Esophagus squamous epithelium (tissue), 5 donors: ENCODE results near the gene FCGR3A. TPM values are rescaled to one million over a fixed set of nuclear protein-coding genes. Genes with fewer than 3 reads are reported as not detected.
"Not testable (repeated sequence)": the region's sequence is repeated elsewhere in the genome, so short reads cannot be mapped to it uniquely, and the experiment has no call there.

Experiments used
- DNase-seq: peaks from one replicate; lab custom pipeline; 2025; lab: John Stamatoyannopoulos, UW
- H3K27ac ChIP-seq, 4 donors: fragments of 200-600 bp; sonication (generic); one replicate each; pipeline ENCODE4 v1.5.1; 2016 to 2019; ENCODE audit warnings: mild to moderate bottlenecking in 1 of 4
- H3K27me3 ChIP-seq, 4 donors: fragments of 200-600 bp; sonication (generic); 1 replicate in 3 of 4; 2 replicates in 1 of 4; pipeline versions ENCODE4 v1.5.1 to v1.6.0; 2017 to 2021; ENCODE audit warnings: antibody characterized with exemption in 1 of 4
- H3K36me3 ChIP-seq, 3 donors: fragments of 200-600 bp; sonication (generic); one replicate each; pipeline ENCODE4 v1.5.1; 2016 to 2019
- H3K4me1 ChIP-seq, 3 donors: fragments of 200-600 bp; sonication (generic); one replicate each; pipeline ENCODE4 v1.5.1; 2017 to 2019
- H3K4me3 ChIP-seq, 4 donors: fragments of 200-600 bp; sonication (generic); 1 replicate in 3 of 4; 2 replicates in 1 of 4; pipeline ENCODE4 v1.5.1; 2016 to 2019; ENCODE audit warnings: mild to moderate bottlenecking in 2 of 4, moderate library complexity in 1 of 4
- H3K9me3 ChIP-seq, 3 donors: fragments of 200-600 bp; sonication (generic); one replicate each; pipeline ENCODE4 v1.5.1; 2016 to 2019
- POLR2A ChIP-seq, 4 donors: fragments of 450-650 bp; IDR thresholded peaks; one replicate each; pipeline ENCODE4 v1.6.1; 2017; ENCODE audit warnings: antibody characterized with exemption in 4 of 4, mild to moderate bottlenecking in 4 of 4, moderate library complexity in 3 of 4
- WGBS, 2 donors: methylation state at CpG; one replicate each; pipeline ENCODE4 v1.1.5; 2018; 5-methylcytosine and 5-hydroxymethylcytosine counted together
- intact Hi-C: fragments of 100-400 bp; cut with DNase I; formaldehyde crosslinking; loops from one replicate; pipeline ENCODE4 v1.15.0; 2022
- total RNA-seq, 4 donors: library from RNA; depleted of rRNA; stranded (reverse); fragments of >200 nt; gene quantifications; one replicate each; pipeline ENCODE4 v1.1.0, GENCODE V29; 2016
- TF ChIP-seq, protein P1 (sequence below), 6 experiments: fragments of 450-650 bp in 4 of 6; fragments of 200-600 bp in 2 of 6; sonication (generic) in 2 of 6; IDR thresholded peaks; one replicate each; pipeline ENCODE4 v1.5.1; 2016 to 2019; ENCODE audit warnings: antibody characterized with exemption in 6 of 6, mild to moderate bottlenecking in 4 of 6, moderate library complexity in 4 of 6
- donor health status: DM: yes; HTN: yes; CAD: no.

Gene FCGR3A
- total RNA-seq: 10 to 100 TPM in 1 of 4 donors, 1 to 10 TPM in 2, under 1 TPM in 1; 0.23 to 15.5 (median 1.9) TPM

DNA sequence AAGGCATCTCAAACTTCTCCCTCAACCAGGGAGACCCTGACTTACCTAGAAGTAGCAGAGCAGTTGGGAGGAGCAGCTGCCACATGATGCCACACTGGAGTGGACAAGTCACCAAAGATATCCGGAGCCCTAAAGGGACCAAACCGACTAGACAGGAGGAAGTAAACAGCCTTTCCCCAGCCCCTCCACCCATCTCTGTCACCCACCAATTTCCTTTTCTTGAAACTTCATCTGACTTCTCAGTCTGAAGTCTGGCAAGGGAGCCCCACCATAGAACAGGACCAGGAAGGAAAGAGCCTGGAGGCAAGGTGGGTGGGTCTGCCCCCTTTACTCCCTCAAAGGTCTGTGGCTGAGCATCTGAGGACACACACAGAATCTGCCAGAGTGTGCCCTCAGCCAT lies at the start of gene FCGR3A:
Gene FCGR3A, minus strand, starts transcription at position 167 of the 400 bp plus-strand sequence. Its CDS starts 82 bp downstream, at position 85.
- WGBS, 2 donors: 58 to 60% methylated on average over 2 of the region's 2 CpGs
- Histone ChIP-seq H3K27ac (peak within 1 kb of the TSS in 1 of 4 donors; percentile 55), H3K4me1 (no peaks in the 10 kb centered on the region), H3K4me3 (peak within 1 kb of the TSS in 1 of 4 donors; percentile 4), H3K27me3 (peaks cover 0 to 5% (median 0%) of the 10 kb centered on the region in 4 donors), H3K9me3 (no peaks in the 10 kb centered on the region), H3K36me3 (no peaks in the 10 kb centered on the region)
- no peak for DNase-seq
- TF ChIP-seq, protein P1, sequence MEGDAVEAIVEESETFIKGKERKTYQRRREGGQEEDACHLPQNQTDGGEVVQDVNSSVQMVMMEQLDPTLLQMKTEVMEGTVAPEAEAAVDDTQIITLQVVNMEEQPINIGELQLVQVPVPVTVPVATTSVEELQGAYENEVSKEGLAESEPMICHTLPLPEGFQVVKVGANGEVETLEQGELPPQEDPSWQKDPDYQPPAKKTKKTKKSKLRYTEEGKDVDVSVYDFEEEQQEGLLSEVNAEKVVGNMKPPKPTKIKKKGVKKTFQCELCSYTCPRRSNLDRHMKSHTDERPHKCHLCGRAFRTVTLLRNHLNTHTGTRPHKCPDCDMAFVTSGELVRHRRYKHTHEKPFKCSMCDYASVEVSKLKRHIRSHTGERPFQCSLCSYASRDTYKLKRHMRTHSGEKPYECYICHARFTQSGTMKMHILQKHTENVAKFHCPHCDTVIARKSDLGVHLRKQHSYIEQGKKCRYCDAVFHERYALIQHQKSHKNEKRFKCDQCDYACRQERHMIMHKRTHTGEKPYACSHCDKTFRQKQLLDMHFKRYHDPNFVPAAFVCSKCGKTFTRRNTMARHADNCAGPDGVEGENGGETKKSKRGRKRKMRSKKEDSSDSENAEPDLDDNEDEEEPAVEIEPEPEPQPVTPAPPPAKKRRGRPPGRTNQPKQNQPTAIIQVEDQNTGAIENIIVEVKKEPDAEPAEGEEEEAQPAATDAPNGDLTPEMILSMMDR (IDR thresholded peaks at IDR 0.05): no peak
- TF ChIP-seq POLR2A (IDR thresholded peaks at IDR 0.05): no peak
- intact Hi-C loops: no loop called here

DNA sequence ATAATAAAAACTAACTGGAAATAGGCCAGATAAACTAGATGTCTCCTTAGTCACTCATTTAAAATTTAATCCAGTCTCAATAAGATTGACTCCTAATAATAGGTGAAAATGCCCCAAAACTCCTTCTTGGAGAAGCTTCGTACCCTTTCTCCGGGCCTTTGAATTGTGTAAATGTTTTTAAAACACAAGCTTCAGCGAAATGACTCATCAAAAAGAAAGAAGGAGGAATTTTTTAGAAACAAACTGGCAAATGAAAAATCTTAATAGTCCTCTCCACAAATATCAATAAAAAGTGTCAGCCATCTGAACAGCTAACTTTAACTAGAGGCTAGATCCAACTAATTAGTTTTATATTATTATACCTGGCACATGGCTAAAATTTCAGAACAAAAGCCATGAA lies 47.5 kb upstream of the FCGR3A start:
- H3K27me3 ChIP-seq, DNase-seq, H3K36me3 ChIP-seq, H3K27ac ChIP-seq, H3K9me3 ChIP-seq, H3K4me1 ChIP-seq, intact Hi-C loops, H3K4me3 ChIP-seq: not testable (repeated sequence)
- WGBS, 2 donors: 91 to 98% methylated on average over 3 of the region's 3 CpGs

GRCh38 chr1:161595583-161595982 lies 46.0 kb upstream of the FCGR3A start:
- H3K4me1 ChIP-seq, H3K36me3 ChIP-seq, intact Hi-C loops, H3K9me3 ChIP-seq, H3K4me3 ChIP-seq, H3K27ac ChIP-seq, H3K27me3 ChIP-seq, DNase-seq: not testable (repeated sequence)
- WGBS, 2 donors: 68 to 69% methylated on average over 2 of the region's 2 CpGs

GRCh38 chr1:161595173-161595572 lies 45.6 kb upstream of the FCGR3A start:
- DNase-seq, intact Hi-C loops, H3K4me3 ChIP-seq, H3K36me3 ChIP-seq, H3K27me3 ChIP-seq, H3K9me3 ChIP-seq, H3K4me1 ChIP-seq: not testable (repeated sequence)
- H3K27ac ChIP-seq: peak overlapping the region in 1 of 4 donors; percentile 39
- 62% methylated on average over 2 of the region's 2 CpGs; no CpG with 5 or more reads in 1 of the 2 donors for WGBS, 2 donors

- not testable (repeated sequence) for H3K4me1 ChIP-seq, DNase-seq
Observed at GRCh38 chr1:161594269-161594984, 44.8 kb upstream of the FCGR3A start.

DNA sequence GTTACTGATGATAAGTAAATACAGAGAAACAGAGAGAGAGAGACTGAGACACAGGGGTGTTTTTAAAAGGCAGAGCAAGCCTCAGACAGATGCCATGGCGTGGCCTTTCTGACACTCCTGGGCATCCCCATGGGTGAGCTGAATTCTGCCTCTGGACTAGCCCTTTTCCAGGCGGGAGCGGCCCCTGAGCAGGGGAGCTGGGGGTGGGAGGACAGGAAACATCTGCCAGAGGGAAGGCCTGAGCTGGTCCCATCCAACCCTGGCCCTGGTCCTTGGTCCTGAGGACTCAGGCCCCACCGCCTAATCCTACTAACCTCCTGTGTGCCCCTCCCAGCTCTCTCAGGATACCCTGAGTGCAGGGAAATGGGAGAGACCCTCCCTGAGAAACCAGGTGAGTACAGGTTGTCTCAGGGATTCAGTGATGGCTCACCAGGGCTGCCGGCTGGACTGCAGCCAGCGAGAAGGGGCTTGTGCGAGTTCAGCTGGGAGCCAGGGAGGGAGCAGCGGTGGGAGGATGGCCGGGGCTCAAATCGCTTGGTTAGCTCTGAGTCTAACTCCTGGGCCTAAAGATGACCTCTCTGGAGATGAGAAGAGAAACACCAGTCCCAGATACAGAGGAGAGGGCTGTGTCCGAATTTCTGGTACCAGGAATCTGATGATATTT lies 43.6 kb upstream of the FCGR3A start:
- intact Hi-C loops, H3K4me3 ChIP-seq, H3K36me3 ChIP-seq, H3K27me3 ChIP-seq, H3K4me1 ChIP-seq, H3K9me3 ChIP-seq, H3K27ac ChIP-seq, DNase-seq: not testable (repeated sequence)
- WGBS, 2 donors: 85 to 92% methylated on average over 4 to 6 of the region's 11 CpGs

More at GRCh38 chr1:161594269-161594984, 44.8 kb upstream of the FCGR3A start:
- H3K27ac ChIP-seq, H3K36me3 ChIP-seq, intact Hi-C loops, H3K4me3 ChIP-seq, H3K9me3 ChIP-seq, H3K27me3 ChIP-seq: not testable (repeated sequence)
- WGBS, 2 donors: 60% methylated on average over 3 of the region's 4 CpGs; no CpG with 5 or more reads in 1 of the 2 donors

DNA sequence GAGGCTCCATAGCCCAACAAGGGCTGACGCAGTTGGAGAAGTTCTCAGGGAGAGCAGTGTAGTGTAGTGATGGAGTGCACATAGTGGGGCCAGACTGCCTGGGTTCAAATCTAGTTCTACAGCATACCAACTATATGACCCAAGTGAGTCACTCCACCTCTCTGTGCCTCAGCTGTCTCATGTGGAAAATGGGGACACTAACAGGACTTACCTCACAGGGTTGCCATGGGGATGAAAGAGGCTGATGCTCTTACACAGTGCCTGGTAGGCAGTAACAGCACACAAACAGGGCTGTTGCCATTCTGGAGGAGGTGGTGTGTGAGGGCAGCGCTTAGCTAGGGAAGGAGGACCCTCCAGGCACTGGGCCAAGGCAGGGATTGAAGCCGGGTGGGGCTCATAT lies 43.0 kb upstream of the FCGR3A start:
- H3K27ac ChIP-seq, DNase-seq, intact Hi-C loops, H3K9me3 ChIP-seq, H3K4me1 ChIP-seq, H3K36me3 ChIP-seq, H3K27me3 ChIP-seq, H3K4me3 ChIP-seq: not testable (repeated sequence)
- WGBS, 2 donors: no CpG with 5 or more reads among the region's 3 CpGs

- H3K9me3 ChIP-seq, H3K4me1 ChIP-seq, DNase-seq, intact Hi-C loops, H3K27me3 ChIP-seq, H3K4me3 ChIP-seq, H3K27ac ChIP-seq, H3K36me3 ChIP-seq: not testable (repeated sequence)
- 63% methylated on average over 1 of the region's 6 CpGs for WGBS, 2 donors
Observed at GRCh38 chr1:161589920-161590319, 40.3 kb upstream of the FCGR3A start.

- DNase-seq, H3K27ac ChIP-seq, H3K4me3 ChIP-seq, H3K36me3 ChIP-seq, H3K4me1 ChIP-seq, H3K9me3 ChIP-seq, H3K27me3 ChIP-seq, intact Hi-C loops: not testable (repeated sequence)
- WGBS, 2 donors: 80% methylated on average over 1 of the region's 8 CpGs; no CpG with 5 or more reads in 1 of the 2 donors
Observed at GRCh38 chr1:161589365-161589764, 39.7 kb upstream of the FCGR3A start.

DNA sequence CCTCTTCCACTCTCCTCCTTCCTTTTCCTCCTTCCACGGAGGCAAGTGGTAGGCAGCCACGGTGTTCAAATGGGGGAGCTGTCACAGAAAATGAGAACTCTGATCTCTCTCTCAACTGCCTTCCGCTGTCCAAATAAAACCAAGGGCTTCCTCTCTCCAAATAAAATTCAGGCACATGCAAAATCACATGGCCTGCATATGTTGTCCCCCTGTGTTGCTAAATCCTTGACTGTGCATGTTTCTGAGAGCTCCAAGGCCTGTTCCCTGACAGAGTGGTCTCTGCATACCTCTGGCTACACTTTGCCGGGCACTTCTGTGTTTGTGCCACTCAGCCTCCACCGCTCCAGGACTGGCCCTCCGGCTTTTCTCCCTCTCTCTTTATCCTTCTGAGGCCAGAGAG lies 39.0 kb upstream of the FCGR3A start:
- H3K27me3 ChIP-seq, H3K4me1 ChIP-seq, H3K36me3 ChIP-seq, H3K4me3 ChIP-seq, intact Hi-C loops, H3K27ac ChIP-seq, H3K9me3 ChIP-seq, DNase-seq: not testable (repeated sequence)
- WGBS, 2 donors: no CpG with 5 or more reads among the region's 6 CpGs

DNA sequence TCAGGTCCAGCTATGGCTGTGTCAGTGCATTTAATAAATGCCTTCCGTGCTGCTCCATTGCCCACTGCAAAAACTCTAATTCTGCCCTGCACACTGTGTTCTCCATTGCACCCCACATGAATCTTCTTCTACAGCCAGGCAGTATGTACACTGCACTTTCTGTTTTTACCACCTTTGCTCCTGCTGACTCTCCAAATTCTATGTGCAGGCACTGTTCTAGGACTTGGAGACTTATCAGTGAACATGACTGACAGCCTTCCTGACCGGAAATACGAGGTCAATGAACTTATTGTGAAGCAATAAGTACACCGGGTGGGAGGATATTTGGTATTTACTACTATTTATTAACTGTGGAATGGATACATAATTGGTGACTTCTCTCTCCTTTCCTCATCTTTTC lies 33.3 kb upstream of the FCGR3A start:
- intact Hi-C loops: not testable (repeated sequence)
- no CpG with 5 or more reads among the region's 4 CpGs for WGBS, 2 donors

More for the DNA sequence above, 33.3 kb upstream of the FCGR3A start:
- H3K4me3 ChIP-seq, DNase-seq, H3K36me3 ChIP-seq, H3K27ac ChIP-seq, H3K9me3 ChIP-seq, H3K27me3 ChIP-seq, H3K4me1 ChIP-seq: not testable (repeated sequence)
